Measurements from ENCODE around the gene UBE4B. TPM values are rescaled to one million over a fixed set of nuclear protein-coding genes. Genes with fewer than 3 reads are reported as not detected.

The UBE4B gene
- total and polyA plus RNA-seq, 2 of the 4 experiments (the other 2 are of a cell fraction), result 26.5 to 39.3 TPM

GRCh38 chr1:10087210-10087609, 54.5 kb downstream of the UBE4B start:
- Histone ChIP-seq H4K91ac (ENCODE audit: insufficient read depth, low read depth, low read length) (no peak overlapping the region), H2BK120ac (ENCODE audit: low read depth, low read length) (no peak overlapping the region), H2AK5ac (ENCODE audit: low read depth, low read length) (no peak overlapping the region), H2AFZ (replicated peaks; ENCODE audit: low read length, poor library complexity) (no peak overlapping the region), H2BK5ac (ENCODE audit: low read depth, low read length, poor library complexity, severe bottlenecking) (no peak overlapping the region), H3K4me2 (ENCODE audit: low read depth, low read length) (no peak overlapping the region), H3K14ac (replicated peaks; ENCODE audit: low read depth, low read length) (no peak overlapping the region), H3K18ac (ENCODE audit: low read depth, low read length) (no peak overlapping the region), H3K4me3 (ENCODE audit: insufficient read depth, low read depth, low read length) (no peak overlapping the region), H4K5ac (ENCODE audit: low read depth, low read length) (no peak overlapping the region), H2BK20ac (ENCODE audit: low read depth, low read length) (no peak overlapping the region), H2BK15ac (ENCODE audit: low read depth, low read length) (no peak overlapping the region), H3K79me1 (ENCODE audit: low read depth in 1 of 2, low read length in 2 of 2) (peaks cover 33 to 50% of the 10 kb centered on the region in 2 experiments), H4K8ac (ENCODE audit: low read depth in 2 of 2, low read length in 2 of 2) (no peak overlapping the region), H3K27me3 (ENCODE audit: control insufficient read depth, insufficient read depth, low read length) (no peaks in the 10 kb centered on the region), H3K9ac (ENCODE audit: low read depth, low read length) (no peak overlapping the region), H3K36me3 (ENCODE audit: control insufficient read depth, insufficient read depth, low read length) (no peaks in the 10 kb centered on the region; the same call in 1 of the 2 replicates), H4K20me1 (ENCODE audit: insufficient read depth, low read length) (peaks cover 12% of the 10 kb centered on the region; the same call in 1 of the 2 replicates), H3K4me1 (ENCODE audit: control insufficient read depth, insufficient read depth, low read length) (peaks cover 1% of the 10 kb centered on the region; the same call in 1 of the 2 replicates), H3K9me3 (ENCODE audit: control insufficient read depth, insufficient read depth, low read length) (no peaks in the 10 kb centered on the region), H3K23ac (ENCODE audit: low read depth, low read length) (no peak overlapping the region), H3K27ac (ENCODE audit: insufficient read depth, low read length) (no peak overlapping the region), H3K9me1 (ENCODE audit: insufficient read depth, low read length) (peaks cover 11% of the 10 kb centered on the region), H3K4ac (ENCODE audit: low read depth, low read length) (no peak overlapping the region), H3K56ac (ENCODE audit: extremely low read depth, insufficient read depth, low read length) (no peak overlapping the region), H2AK9ac (replicated peaks; ENCODE audit: low read depth, low read length, poor library complexity) (no peak overlapping the region)
- ChIA-PET CTCF (interaction anchor here (0.6 kb wide), 1 partner anchor 53 kb away, joined by 4 read pairs; no protein-coding TSS in a partner anchor), POLR2A (ENCODE audit: unreplicated experiment) (no interaction called here)
- DNase-seq (no peak), ATAC-seq (ENCODE audit: low read depth) (no peak)
- TF ChIP-seq CHD1 (IDR thresholded peaks at IDR 0.05; ENCODE audit: low read depth, low read length), result no peak
- no peak for TF ChIP-seq MAZ (IDR thresholded peaks at IDR 0.05; ENCODE audit: borderline replicate concordance, low read depth, low read length)
- TF ChIP-seq FOS (IDR thresholded peaks at IDR 0.05; ENCODE audit: low read depth, low read length), result no peak
- TF ChIP-seq NFE2L2 (IDR thresholded peaks at IDR 0.05; ENCODE audit: low read depth, low read length), result no peak
- no peak for TF ChIP-seq USF2 (IDR thresholded peaks at IDR 0.05; ENCODE audit: low read depth, low read length)
- TF ChIP-seq RCOR1 (IDR thresholded peaks at IDR 0.05; ENCODE audit: insufficient replicate concordance, low read length), result no peak
- no peak for TF ChIP-seq MAFK (IDR thresholded peaks at IDR 0.05; ENCODE audit: low read depth, low read length)
- TF ChIP-seq MXI1 (IDR thresholded peaks at IDR 0.05; ENCODE audit: borderline replicate concordance, low read depth, low read length), result no peak
- TF ChIP-seq CEBPB (IDR thresholded peaks at IDR 0.05; ENCODE audit: low read depth, low read length), result no peak
- TF ChIP-seq CTCF (conservative IDR thresholded peaks at IDR 0.05; ENCODE audit: low read depth, low read length), result no peak
- TF ChIP-seq BHLHE40 (IDR thresholded peaks at IDR 0.05; ENCODE audit: low read depth, low read length), result no peak
- in situ Hi-C loops (cut with MboI; ENCODE audit: low sequenced_read_pairs), result no loop called here
- intact Hi-C loops (cut with micrococcal nuclease), result no loop called here
- dilution Hi-C loops (cut with HindIII; ENCODE audit: low sequenced_read_pairs, unreplicated experiment), result no loop called here
- no TSS peak for BruUV-seq (replicated peaks)
